ENCODE measurements around the gene CSNK1G2.

CSNK1G2 gene

GRCh38 chr19:2015608-2015950 lies 74.6 kb downstream of the CSNK1G2 start, which contains the start of gene BTBD2:
Gene BTBD2 (minus strand): TSS chr19:2015714. CDS start chr19:2015703, 11 bp downstream.
- Histone ChIP-seq H3K27me3 (ENCODE audit: control insufficient read depth in 2 of 2, insufficient read depth in 2 of 2, low read length in 2 of 2) (no peaks in the 10 kb centered on the region), H3K9me3 (ENCODE audit: control insufficient read depth in 2 of 2, low read length in 2 of 2) (no peaks in the 10 kb centered on the region), H3K4me3 (ENCODE audit: low read length in 2 of 2) (peak within 1 kb of the TSS; percentile 72), H3K4me1 (ENCODE audit: control insufficient read depth in 2 of 2, insufficient read depth in 2 of 2, low read length in 2 of 2) (peaks cover 6 to 10% of the 10 kb centered on the region in 2 donors), H3K9ac (ENCODE audit: low read depth in 1 of 2, low read length in 2 of 2) (peak within 1 kb of the TSS; percentile 62 to 65), H3K27ac (ENCODE audit: low read depth in 2 of 2, low read length in 2 of 2) (peak within 1 kb of the TSS; percentile 48 to 55), H3K36me3 (ENCODE audit: control insufficient read depth in 2 of 2, insufficient read depth in 2 of 2, low read length in 2 of 2) (no peaks in the 10 kb centered on the region)

DNA sequence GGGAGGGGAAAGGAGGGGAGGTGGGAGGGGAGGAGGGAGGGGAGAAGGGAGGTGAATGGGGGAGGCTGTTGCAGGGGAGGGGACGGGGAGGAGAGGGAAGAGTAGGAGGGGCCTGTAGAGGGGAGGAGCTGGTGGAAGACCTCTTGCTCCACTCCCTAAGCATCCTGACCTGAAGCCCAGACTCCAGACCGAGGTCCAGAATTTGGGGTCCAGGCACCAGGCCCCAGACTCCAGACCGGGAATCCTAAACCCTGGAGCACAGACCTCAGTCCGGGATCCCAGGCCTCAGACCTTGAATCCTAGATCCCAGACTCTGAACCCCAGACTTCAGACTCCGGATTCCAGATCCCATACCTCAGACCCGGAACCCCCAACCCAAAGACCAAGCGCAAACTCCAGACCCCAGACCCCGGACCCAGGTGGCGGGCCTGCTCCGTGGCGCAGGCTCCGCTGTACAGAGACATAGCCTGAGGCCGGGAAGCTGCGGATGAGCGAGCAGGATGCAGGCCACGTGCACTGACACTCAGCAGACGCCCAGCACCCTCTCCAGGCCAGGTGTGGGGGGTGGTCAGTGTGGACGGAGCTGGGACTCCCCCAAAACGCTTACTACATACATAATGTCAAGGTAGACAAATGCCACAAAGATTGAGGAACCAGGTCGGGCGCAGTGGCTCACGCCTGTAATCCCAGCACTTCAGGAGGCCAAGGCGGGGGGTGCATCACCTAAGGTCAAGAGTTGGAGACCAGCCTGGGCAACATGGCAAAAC lies 75.3 kb downstream of the CSNK1G2 start:
- Histone ChIP-seq H3K27me3 (ENCODE audit: control insufficient read depth in 2 of 2, insufficient read depth in 2 of 2, low read length in 2 of 2) (no peaks in the 10 kb centered on the region), H3K4me3 (ENCODE audit: low read length in 2 of 2) (peak overlapping the region; percentile 54 to 58), H3K36me3 (ENCODE audit: control insufficient read depth in 2 of 2, insufficient read depth in 2 of 2, low read length in 2 of 2) (no peaks in the 10 kb centered on the region), H3K9me3 (ENCODE audit: control insufficient read depth in 2 of 2, low read length in 2 of 2) (no peaks in the 10 kb centered on the region), H3K9ac (ENCODE audit: low read depth in 1 of 2, low read length in 2 of 2) (peak overlapping the region in 1 of 2 donors; percentile 57), H3K4me1 (ENCODE audit: control insufficient read depth in 2 of 2, insufficient read depth in 2 of 2, low read length in 2 of 2) (peaks cover 6 to 10% of the 10 kb centered on the region in 2 donors), H3K27ac (ENCODE audit: low read depth in 2 of 2, low read length in 2 of 2) (peak overlapping the region; percentile 45 to 55)

- Histone ChIP-seq H3K4me1 (ENCODE audit: control insufficient read depth in 2 of 2, insufficient read depth in 2 of 2, low read length in 2 of 2) (peaks cover 10% of the 10 kb centered on the region in 2 donors), H3K9me3 (ENCODE audit: control insufficient read depth in 2 of 2, low read length in 2 of 2) (no peaks in the 10 kb centered on the region), H3K4me3 (ENCODE audit: low read length in 2 of 2) (no peak overlapping the region), H3K36me3 (ENCODE audit: control insufficient read depth in 2 of 2, insufficient read depth in 2 of 2, low read length in 2 of 2) (no peaks in the 10 kb centered on the region), H3K9ac (ENCODE audit: low read depth in 1 of 2, low read length in 2 of 2) (no peak overlapping the region), H3K27me3 (ENCODE audit: control insufficient read depth in 2 of 2, insufficient read depth in 2 of 2, low read length in 2 of 2) (no peaks in the 10 kb centered on the region), H3K27ac (ENCODE audit: low read depth in 2 of 2, low read length in 2 of 2) (no peak overlapping the region)
Observed at GRCh38 chr19:2018752-2019151, 77.8 kb downstream of the CSNK1G2 start.

DNA sequence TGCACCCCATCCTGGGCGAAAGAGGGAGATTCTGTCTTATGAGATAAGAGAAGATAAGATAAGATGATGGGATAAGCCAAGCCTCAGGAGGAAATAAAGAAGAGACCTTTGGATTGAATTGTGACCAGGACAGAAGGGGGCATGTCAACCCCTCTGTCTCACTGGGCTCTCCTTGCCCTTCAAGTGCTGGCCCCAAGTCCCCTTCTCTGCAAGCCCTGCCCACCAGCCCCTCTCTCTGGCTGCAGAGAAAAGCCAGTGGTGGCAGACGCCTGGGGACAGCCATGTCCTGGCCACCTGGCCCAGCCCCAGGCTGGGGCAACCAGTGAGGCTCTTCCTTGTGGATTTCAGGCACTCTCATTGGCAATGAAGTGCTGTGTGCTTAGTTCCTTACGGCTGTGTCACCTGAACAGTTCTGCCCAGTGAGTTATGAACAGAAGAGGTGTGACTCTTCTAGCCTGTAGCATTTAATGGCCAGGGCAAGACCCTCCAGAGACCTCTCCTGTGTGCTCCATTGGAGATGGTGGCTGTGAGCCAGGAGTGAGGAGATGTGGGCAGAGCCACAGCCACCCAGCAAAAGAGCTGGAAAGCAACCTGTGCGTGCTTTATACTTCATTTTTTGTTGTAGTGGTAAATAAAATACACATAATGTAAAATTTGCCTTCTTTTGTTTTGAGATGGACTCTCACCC lies 80.6 kb downstream of the CSNK1G2 start:
- Histone ChIP-seq H3K4me3 (ENCODE audit: low read length in 2 of 2) (no peak overlapping the region), H3K27me3 (ENCODE audit: control insufficient read depth in 2 of 2, insufficient read depth in 2 of 2, low read length in 2 of 2) (no peaks in the 10 kb centered on the region), H3K27ac (ENCODE audit: low read depth in 2 of 2, low read length in 2 of 2) (peak overlapping the region in 1 of 2 donors; percentile 25), H3K36me3 (ENCODE audit: control insufficient read depth in 2 of 2, insufficient read depth in 2 of 2, low read length in 2 of 2) (no peaks in the 10 kb centered on the region), H3K9ac (ENCODE audit: low read depth in 1 of 2, low read length in 2 of 2) (no peak overlapping the region), H3K4me1 (ENCODE audit: control insufficient read depth in 2 of 2, insufficient read depth in 2 of 2, low read length in 2 of 2) (peaks cover 2 to 6% of the 10 kb centered on the region in 2 donors), H3K9me3 (ENCODE audit: control insufficient read depth in 2 of 2, low read length in 2 of 2) (no peaks in the 10 kb centered on the region)

DNA sequence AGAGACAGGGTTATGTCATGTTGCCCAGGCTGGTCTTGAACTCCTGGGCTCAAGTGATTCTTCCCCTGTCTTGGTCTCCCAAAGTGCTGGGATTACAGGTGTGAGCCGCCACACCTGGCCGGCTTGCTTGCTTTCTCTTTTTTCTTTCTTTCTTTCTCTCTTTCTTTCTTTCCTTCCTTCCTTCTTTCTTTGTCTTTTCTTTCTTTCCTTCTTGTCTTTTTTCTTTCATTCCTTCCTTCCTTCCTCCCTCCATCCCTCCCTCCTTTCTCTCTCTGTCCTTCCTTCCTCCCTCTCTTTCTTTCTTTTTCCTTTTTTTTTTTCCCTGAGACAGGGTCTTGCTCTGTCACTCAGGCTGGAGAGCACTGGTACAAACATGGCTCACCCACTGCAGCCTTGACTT lies 81.3 kb downstream of the CSNK1G2 start:
- H3K4me3 ChIP-seq (ENCODE audit: low read length in 2 of 2) = no peak overlapping the region
- H3K36me3 ChIP-seq (ENCODE audit: control insufficient read depth in 2 of 2, insufficient read depth in 2 of 2, low read length in 2 of 2) = no peaks in the 10 kb centered on the region
- H3K9me3 ChIP-seq (ENCODE audit: control insufficient read depth in 2 of 2, low read length in 2 of 2) = no peaks in the 10 kb centered on the region
- no peaks in the 10 kb centered on the region for H3K27me3 ChIP-seq (ENCODE audit: control insufficient read depth in 2 of 2, insufficient read depth in 2 of 2, low read length in 2 of 2)
- no peak overlapping the region for H3K9ac ChIP-seq (ENCODE audit: low read depth in 1 of 2, low read length in 2 of 2)
- H3K27ac ChIP-seq (ENCODE audit: low read depth in 2 of 2, low read length in 2 of 2) = no peak overlapping the region
- peaks cover 2 to 6% of the 10 kb centered on the region in 2 donors for H3K4me1 ChIP-seq (ENCODE audit: control insufficient read depth in 2 of 2, insufficient read depth in 2 of 2, low read length in 2 of 2)

DNA sequence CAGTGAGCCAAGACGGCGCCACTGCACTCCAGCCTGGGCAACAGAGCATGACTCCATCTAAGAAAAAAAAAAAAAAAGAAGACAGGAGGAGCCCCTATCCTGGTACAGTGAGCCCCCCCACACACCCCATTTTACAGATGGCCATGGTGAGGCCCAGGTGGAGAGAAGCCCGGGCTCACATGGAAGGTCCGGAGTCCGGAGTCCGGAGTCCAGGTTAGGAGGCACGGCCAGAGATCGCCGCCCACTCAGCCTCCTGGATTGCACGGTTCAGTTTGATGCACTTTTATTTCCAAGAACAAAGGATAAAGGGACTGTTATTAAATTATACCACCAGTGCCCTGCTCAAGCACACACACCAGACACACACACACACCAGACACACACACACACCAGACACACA lies 85.8 kb downstream of the CSNK1G2 start:
- no peak overlapping the region for H3K4me3 ChIP-seq (ENCODE audit: low read length in 2 of 2)
- no peaks in the 10 kb centered on the region for H3K27me3 ChIP-seq (ENCODE audit: control insufficient read depth in 2 of 2, insufficient read depth in 2 of 2, low read length in 2 of 2)
- no peak overlapping the region for H3K9ac ChIP-seq (ENCODE audit: low read depth in 1 of 2, low read length in 2 of 2)
- H3K36me3 ChIP-seq (ENCODE audit: control insufficient read depth in 2 of 2, insufficient read depth in 2 of 2, low read length in 2 of 2) = no peaks in the 10 kb centered on the region
- peaks cover under 1 to 4% of the 10 kb centered on the region in 2 donors for H3K4me1 ChIP-seq (ENCODE audit: control insufficient read depth in 2 of 2, insufficient read depth in 2 of 2, low read length in 2 of 2)
- H3K9me3 ChIP-seq (ENCODE audit: control insufficient read depth in 2 of 2, low read length in 2 of 2) = no peaks in the 10 kb centered on the region
- no peak overlapping the region for H3K27ac ChIP-seq (ENCODE audit: low read depth in 2 of 2, low read length in 2 of 2)

DNA sequence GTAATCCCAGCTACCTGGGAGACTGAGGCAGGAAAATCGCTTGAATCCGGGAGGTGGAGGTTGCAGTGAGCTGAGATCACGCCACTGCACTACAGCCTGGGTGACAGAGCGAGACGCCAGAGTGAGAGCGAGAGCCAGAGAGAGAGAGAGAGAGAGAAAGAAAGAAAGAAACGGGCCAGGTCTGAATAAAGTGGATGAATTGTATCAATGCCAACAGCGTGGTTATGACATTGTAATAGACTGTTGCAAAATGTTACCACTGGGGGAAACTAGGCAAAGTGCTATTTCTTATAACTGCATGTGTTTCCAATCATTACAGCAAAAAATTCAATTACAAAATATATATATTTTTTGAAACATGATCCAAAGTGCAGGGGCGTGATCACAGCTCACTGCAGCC lies 86.4 kb downstream of the CSNK1G2 start:
- Histone ChIP-seq H3K36me3 (ENCODE audit: control insufficient read depth in 2 of 2, insufficient read depth in 2 of 2, low read length in 2 of 2) (no peaks in the 10 kb centered on the region), H3K9ac (ENCODE audit: low read depth in 1 of 2, low read length in 2 of 2) (no peak overlapping the region), H3K27ac (ENCODE audit: low read depth in 2 of 2, low read length in 2 of 2) (no peak overlapping the region)

More for the DNA sequence above, 86.4 kb downstream of the CSNK1G2 start:
- Histone ChIP-seq H3K27me3 (ENCODE audit: control insufficient read depth in 2 of 2, insufficient read depth in 2 of 2, low read length in 2 of 2) (no peaks in the 10 kb centered on the region), H3K4me1 (ENCODE audit: control insufficient read depth in 2 of 2, insufficient read depth in 2 of 2, low read length in 2 of 2) (peaks cover 5 to 9% of the 10 kb centered on the region in 2 donors), H3K4me3 (ENCODE audit: low read length in 2 of 2) (no peak overlapping the region), H3K9me3 (ENCODE audit: control insufficient read depth in 2 of 2, low read length in 2 of 2) (no peaks in the 10 kb centered on the region)

All from mucosa of rectum (tissue), 2 donors.